ENCODE data around the gene HDAC8.
"Not testable (repeated sequence)": the region's sequence is repeated elsewhere in the genome, so short reads cannot be mapped to it uniquely, and the experiment has no call there.

HDAC8 gene

GRCh38 chrX:72566448-72566847 lies 6.2 kb downstream of the HDAC8 start:
- DNase-seq (ENCODE audit: low read depth), result no peak
- TF ChIP-seq CTCF (conservative IDR thresholded peaks at IDR 0.05; ENCODE audit: low read depth, low read length), result no peak
- no peak overlapping the region for H3K4me3 ChIP-seq (ENCODE audit: low read length)

- DNase-seq (ENCODE audit: low read depth), result not testable (repeated sequence)
These were observed 13.0 kb downstream of the HDAC8 start for GRCh38 chrX:72559655-72560054.

GRCh38 chrX:72554448-72555140 lies 18.0 kb downstream of the HDAC8 start:
- no peak for TF ChIP-seq CTCF (conservative IDR thresholded peaks at IDR 0.05; ENCODE audit: low read depth, low read length)
- H3K4me3 ChIP-seq (ENCODE audit: low read length), result no peak overlapping the region
- DNase-seq (ENCODE audit: low read depth), result peak; percentile 76

More at GRCh38 chrX:72559655-72560054, 13.0 kb downstream of the HDAC8 start:
- H3K4me3 ChIP-seq (ENCODE audit: low read length), result not testable (repeated sequence)

GRCh38 chrX:72552443-72552842 lies 20.2 kb downstream of the HDAC8 start:
- not testable (repeated sequence) for DNase-seq (ENCODE audit: low read depth); H3K4me3 ChIP-seq (ENCODE audit: low read length)

GRCh38 chrX:72545990-72546389 lies 26.7 kb downstream of the HDAC8 start:
- no peak overlapping the region for H3K4me3 ChIP-seq (ENCODE audit: low read length)
- DNase-seq (ENCODE audit: low read depth), result no peak

GRCh38 chrX:72540318-72540717 lies 32.3 kb downstream of the HDAC8 start:
- H3K4me3 ChIP-seq (ENCODE audit: low read length), result no peak overlapping the region
- peak; percentile 37 for TF ChIP-seq CTCF (conservative IDR thresholded peaks at IDR 0.05; ENCODE audit: low read depth, low read length)
- DNase-seq (ENCODE audit: low read depth), result no peak

More at GRCh38 chrX:72545990-72546389, 26.7 kb downstream of the HDAC8 start:
- TF ChIP-seq CTCF (conservative IDR thresholded peaks at IDR 0.05; ENCODE audit: low read depth, low read length), result no peak

GRCh38 chrX:72539822-72540221 lies 32.8 kb downstream of the HDAC8 start:
- H3K4me3 ChIP-seq (ENCODE audit: low read length), result no peak overlapping the region
- no peak for DNase-seq (ENCODE audit: low read depth)
- TF ChIP-seq CTCF (conservative IDR thresholded peaks at IDR 0.05; ENCODE audit: low read depth, low read length), result no peak

GRCh38 chrX:72536542-72536941 lies 36.1 kb downstream of the HDAC8 start:
- no peak for TF ChIP-seq CTCF (conservative IDR thresholded peaks at IDR 0.05; ENCODE audit: low read depth, low read length)

More at GRCh38 chrX:72536542-72536941, 36.1 kb downstream of the HDAC8 start:
- H3K4me3 ChIP-seq (ENCODE audit: low read length), result no peak overlapping the region
- no peak for DNase-seq (ENCODE audit: low read depth)

All from retinal pigment epithelial cell (primary cell).